Heart left ventricle (tissue), 16 donors: Measurements from ENCODE around the gene SNX19. TPM values are rescaled to one million over a fixed set of nuclear protein-coding genes. Genes with fewer than 3 reads are reported as not detected.

ENCODE experiments used
- ATAC-seq, 4 donors: fragments of 200-7000 bp; cut with Tn5 transposase; one replicate each; pipeline ENCODE4 v1.9.1; 2020 to 2022; ENCODE audit warnings: moderate library complexity in 4 of 4, mild to moderate bottlenecking in 3 of 4, moderate number of reproducible peaks in 1 of 4
- DNase-seq, 5 donors: peaks; one replicate each; pipeline ENCODE4 v3.0.0-alpha.2; 2020
- H3K27ac ChIP-seq, 12 donors: fragments of 200-600 bp; sonication (generic) in 4 of 12; one replicate each; pipeline versions ENCODE4 v1.5.0 to v1.8.0; 2016 to 2022; ENCODE audit warnings: mild to moderate bottlenecking in 2 of 12
- H3K27me3 ChIP-seq, 9 donors: fragments of 200-600 bp; sonication (generic) in 2 of 9; one replicate each; pipeline versions ENCODE4 v1.5.1 to v1.8.0; 2016 to 2022; ENCODE audit warnings: mild to moderate bottlenecking in 3 of 9
- H3K36me3 ChIP-seq, 9 donors: fragments of 200-600 bp; sonication (generic) in 2 of 9; one replicate each; pipeline versions ENCODE4 v1.5.0 to v1.8.0; 2018 to 2022; ENCODE audit warnings: mild to moderate bottlenecking in 2 of 9
- H3K4me1 ChIP-seq, 12 donors: fragments of 200-600 bp; sonication (generic) in 4 of 12; one replicate each; pipeline versions ENCODE4 v1.5.0 to v1.8.0; 2016 to 2022; ENCODE audit warnings: mild to moderate bottlenecking in 3 of 12
- H3K4me3 ChIP-seq, 12 donors: fragments of 200-600 bp; sonication (generic) in 4 of 12; one replicate each; pipeline versions ENCODE4 v1.5.0 to v1.8.0; 2017 to 2022; ENCODE audit warnings: mild to moderate bottlenecking in 9 of 12, moderate library complexity in 4 of 12
- H3K9me3 ChIP-seq, 12 donors: fragments of 200-600 bp; sonication (generic) in 4 of 12; one replicate each; pipeline versions ENCODE4 v1.5.0 to v1.8.0; 2016 to 2022; ENCODE audit warnings: mild to moderate bottlenecking in 1 of 12
- CTCF ChIP-seq, 12 donors: fragments of 200-600 bp; sonication (generic) in 4 of 12; IDR thresholded peaks; one replicate each; pipeline versions ENCODE4 v1.5.0 to v1.8.0; 2018 to 2022; ENCODE audit warnings: antibody characterized with exemption in 12 of 12, mild to moderate bottlenecking in 5 of 12
- POLR2A ChIP-seq, 2 donors: fragments of 450-650 bp; IDR thresholded peaks; one replicate each; pipeline ENCODE4 v1.6.1; 2017; ENCODE audit warnings: antibody characterized with exemption in 2 of 2, mild to moderate bottlenecking in 2 of 2, moderate library complexity in 2 of 2
- WGBS, 4 donors: extraction: QIAGEN DNeasy Blood & Tissue Kit in 2 of 4; methylation state at CpG; one replicate each; pipeline versions ENCODE4 v1.1.5 to v1.1.7; 2013 to 2018; 5-methylcytosine and 5-hydroxymethylcytosine counted together
- intact Hi-C, 10 donors: fragments of 100-400 bp; cut with DNase I; formaldehyde crosslinking; loops; one replicate each; pipeline versions ENCODE4 v1.11.1 to v1.14.2; 2022
- polyA plus RNA-seq, 2 donors: library from polyadenylated mRNA; stranded (reverse); fragments of 200-250 nt; gene quantifications; one replicate each; pipeline ENCODE4 v1.2.3, GENCODE V29; 2013
- total RNA-seq, 9 donors: library from RNA; depleted of rRNA in 2 of 9; stranded (reverse); fragments of >200 nt in 2 of 9; fragmentation: NEBNext Ultra II Directional in 3 of 9; extraction: Animal tissue kit (Norgen Biotek cat#: 25700) in 3 of 9; gene quantifications; one replicate each; pipeline versions ENCODE4 v1.1.0 to v1.2.4, GENCODE V29; 2016 to 2023
- donor health status: ischemic (EF 13 %, LVEDD 7.1; RV severe dilation, severe dysfunction).
- donor health status: healthy with polysubstance abuse.
- donor health status: DM: no; HTN: yes; CAD: no.
- donor health status: DM: no; HTN: no; CAD: no.
- donor health status: ischemic (EF 25% LVEDD 6.9; RV normal size, moderate dysfunction).
- donor health status: ischemic (EF 25% LVEDD 5.7; RV mildly dilated, moderate dysfunction).
- donor health status: healthy.
- donor health status: DM: yes; HTN: yes; CAD: no.
- donor health status: ischemic (EF 35%, LVEDD 5.7; RV mildly dilated, moderate dysfunction).
- donor health status: nonischemic (EF 11% LVEDD 7.7; RV severe dilation, severe dysfunction).
- donor health status: DM: yes; HTN: yes; CAD: no.
- donor health status: PGD.
- donor health status: ischemic (EF 29% LVEDD 5.4; RV normal size, mild dysfunction).
- donor health status: nonischemic (EF 23%, LVEDD 6.1; RV moderate dilation, normal function).

SNX19 gene
- total and polyA plus RNA-seq, 11 donors: 10.8 to 121 (median 57.1) TPM

GRCh38 chr11:130872102-130872501 lies 44.2 kb downstream of the SNX19 start:
- intact Hi-C loops: no loop called here
- H3K36me3 ChIP-seq: peaks cover 0 to 70% (median 43%) of the 10 kb centered on the region in 9 donors
- TF ChIP-seq CTCF (IDR thresholded peaks at IDR 0.05) (no peak), POLR2A (IDR thresholded peaks at IDR 0.05) (no peak)
- H3K4me3 ChIP-seq: no peak overlapping the region
- ATAC-seq (peak; percentile 65 to 83 (median 74)), DNase-seq (peak in 4 of 5 donors; percentile 32 to 59 (median 39))
- WGBS, 4 donors: 55 to 71% (median 60%) methylated on average over 5 of the region's 5 CpGs
- no peaks in the 10 kb centered on the region for H3K27me3 ChIP-seq
- H3K4me1 ChIP-seq: peaks cover 5 to 48% (median 24%) of the 10 kb centered on the region in 12 donors
- H3K27ac ChIP-seq: peak overlapping the region in 11 of 12 donors; percentile 50 to 85 (median 72)
- H3K9me3 ChIP-seq: no peaks in the 10 kb centered on the region

DNA sequence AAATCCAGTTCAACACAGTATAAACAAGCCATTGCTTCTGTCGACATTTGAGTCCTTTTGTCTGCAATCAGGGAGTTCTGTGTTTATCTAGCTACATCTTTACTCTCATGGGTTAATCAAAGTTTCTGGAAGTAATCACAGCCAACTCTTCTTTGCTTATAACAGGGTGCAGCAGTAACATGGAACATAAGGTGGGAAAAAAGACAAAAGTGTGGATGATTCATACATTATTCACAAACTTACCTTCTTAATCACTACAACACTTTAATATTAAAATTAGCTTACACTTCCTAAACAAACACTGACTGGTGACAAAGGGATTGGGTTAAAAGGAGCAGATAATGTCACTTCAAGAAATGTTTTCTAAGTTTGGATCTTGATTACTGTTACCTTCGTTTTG lies 44.7 kb downstream of the SNX19 start:
- 38 to 60% (median 44%) methylated on average over 2 of the region's 2 CpGs for WGBS, 4 donors
- Histone ChIP-seq H3K27ac (peak overlapping the region in 11 of 12 donors; percentile 39 to 85 (median 72)), H3K4me3 (no peak overlapping the region), H3K36me3 (peaks cover 0 to 65% (median 38%) of the 10 kb centered on the region in 9 donors), H3K4me1 (peaks cover 5 to 47% (median 27%) of the 10 kb centered on the region in 12 donors), H3K27me3 (no peaks in the 10 kb centered on the region), H3K9me3 (no peaks in the 10 kb centered on the region)
- TF ChIP-seq CTCF (IDR thresholded peaks at IDR 0.05) (no peak), POLR2A (IDR thresholded peaks at IDR 0.05) (no peak)
- intact Hi-C loops: no loop called here
- ATAC-seq: no peak
- no peak for DNase-seq

- H3K9me3 ChIP-seq: no peaks in the 10 kb centered on the region
- H3K4me1 ChIP-seq: peaks cover 5 to 62% (median 33%) of the 10 kb centered on the region in 12 donors
- no peak overlapping the region for H3K27ac ChIP-seq
- WGBS, 4 donors: 78 to 93% (median 87%) methylated on average over 7 of the region's 7 CpGs
- H3K36me3 ChIP-seq: peaks cover 0 to 38% (median 12%) of the 10 kb centered on the region in 9 donors
- no peak for DNase-seq
- intact Hi-C loops: loop anchor here in 2 of 10 donors (10.0 kb wide), 1 partner anchor 654 kb away; no protein-coding TSS in a partner anchor
- H3K4me3 ChIP-seq: no peak overlapping the region
- TF ChIP-seq POLR2A (IDR thresholded peaks at IDR 0.05) (no peak), CTCF (IDR thresholded peaks at IDR 0.05) (no peak)
- H3K27me3 ChIP-seq: no peaks in the 10 kb centered on the region
- no peak for ATAC-seq
These were observed 47.4 kb downstream of the SNX19 start for GRCh38 chr11:130868721-130869390.

DNA sequence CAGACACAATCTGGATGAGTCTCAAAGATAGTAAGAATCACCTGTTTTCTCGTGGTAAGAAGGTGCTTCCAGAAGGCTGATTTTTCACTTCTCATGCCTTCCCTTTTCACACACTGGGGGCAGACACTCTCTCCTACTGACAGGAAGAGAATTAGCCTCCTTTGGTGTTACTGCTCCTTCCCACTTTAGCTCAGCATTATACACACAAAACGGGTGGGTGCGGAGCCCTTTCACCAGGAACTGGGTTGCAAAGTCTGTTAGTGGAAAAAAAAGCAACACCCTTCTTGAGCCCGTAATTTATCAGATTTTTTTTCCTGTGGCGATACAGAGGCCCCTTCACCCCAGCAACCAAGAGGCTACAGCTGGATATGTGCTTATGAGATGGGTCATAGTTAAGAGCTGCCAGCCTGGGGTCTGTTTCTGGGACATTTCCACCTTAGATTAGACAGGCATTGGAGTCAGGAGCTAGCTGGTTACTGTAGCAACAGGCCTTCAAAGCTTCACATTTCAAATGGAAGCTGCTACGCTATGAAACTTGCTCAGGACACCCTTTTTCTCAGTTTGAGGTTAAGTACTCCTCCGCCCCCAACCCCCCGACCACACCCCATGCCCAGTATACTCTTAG lies 48.1 kb downstream of the SNX19 start:
- H3K4me1 ChIP-seq: peaks cover 5 to 59% (median 31%) of the 10 kb centered on the region in 12 donors
- no peak for TF ChIP-seq CTCF (IDR thresholded peaks at IDR 0.05)
- TF ChIP-seq POLR2A (IDR thresholded peaks at IDR 0.05): no peak
- DNase-seq (no peak), ATAC-seq (no peak)
- H3K4me3 ChIP-seq: no peak overlapping the region
- no peaks in the 10 kb centered on the region for H3K27me3 ChIP-seq
- intact Hi-C loops: loop anchor here in 2 of 10 donors (10.0 kb wide), 1 partner anchor 653 kb away; no protein-coding TSS in a partner anchor
- peaks cover 0 to 31% (median 12%) of the 10 kb centered on the region in 9 donors for H3K36me3 ChIP-seq
- H3K9me3 ChIP-seq: no peaks in the 10 kb centered on the region
- H3K27ac ChIP-seq: no peak overlapping the region
- WGBS, 4 donors: 73 to 83% (median 80%) methylated on average over 8 of the region's 8 CpGs
